GM11168 (cell line): ENCODE results near the gene IYD.
"Not testable (repeated sequence)": the region's sequence is repeated elsewhere in the genome, so short reads cannot be mapped to it uniquely, and the experiment has no call there.

Experiments used
- in situ Hi-C: fragments of 300-500 bp; cut with MboI; formaldehyde crosslinking; loops from one replicate; pipeline ENCODE4 v1.12.0; 2022; ENCODE audit warnings: low sequenced_read_pairs; ENCODE audit not compliant: unreplicated experiment

The IYD gene

GRCh38 chr6:150347845-150348244, 21.0 kb upstream of the IYD start:
- in situ Hi-C loops = no loop called here

DNA sequence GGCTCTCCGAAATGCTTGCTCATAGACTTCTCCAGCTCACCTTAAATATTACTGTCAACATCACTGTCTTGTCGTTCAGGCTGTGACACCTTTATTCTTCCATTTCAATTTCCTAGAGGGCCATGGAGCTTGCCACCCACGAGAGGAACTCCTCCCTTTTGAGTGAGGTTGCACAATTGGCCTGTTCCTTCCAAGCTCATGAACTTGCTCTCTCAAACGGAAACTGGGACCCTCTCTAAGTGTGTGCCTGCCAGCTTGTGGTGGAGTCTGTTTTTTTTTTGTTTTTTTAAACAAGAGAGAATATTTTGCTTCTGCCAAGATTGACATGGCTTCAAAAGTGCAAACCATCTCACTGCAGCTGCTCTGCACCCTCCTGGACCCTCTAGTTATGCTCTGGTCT, 19.3 kb upstream of the IYD start:
- in situ Hi-C loops = no loop called here

- in situ Hi-C loops = no loop called here
These were observed 16.2 kb upstream of the IYD start for GRCh38 chr6:150352321-150353296.

GRCh38 chr6:150353445-150353844, 15.4 kb upstream of the IYD start:
- in situ Hi-C loops = no loop called here

DNA sequence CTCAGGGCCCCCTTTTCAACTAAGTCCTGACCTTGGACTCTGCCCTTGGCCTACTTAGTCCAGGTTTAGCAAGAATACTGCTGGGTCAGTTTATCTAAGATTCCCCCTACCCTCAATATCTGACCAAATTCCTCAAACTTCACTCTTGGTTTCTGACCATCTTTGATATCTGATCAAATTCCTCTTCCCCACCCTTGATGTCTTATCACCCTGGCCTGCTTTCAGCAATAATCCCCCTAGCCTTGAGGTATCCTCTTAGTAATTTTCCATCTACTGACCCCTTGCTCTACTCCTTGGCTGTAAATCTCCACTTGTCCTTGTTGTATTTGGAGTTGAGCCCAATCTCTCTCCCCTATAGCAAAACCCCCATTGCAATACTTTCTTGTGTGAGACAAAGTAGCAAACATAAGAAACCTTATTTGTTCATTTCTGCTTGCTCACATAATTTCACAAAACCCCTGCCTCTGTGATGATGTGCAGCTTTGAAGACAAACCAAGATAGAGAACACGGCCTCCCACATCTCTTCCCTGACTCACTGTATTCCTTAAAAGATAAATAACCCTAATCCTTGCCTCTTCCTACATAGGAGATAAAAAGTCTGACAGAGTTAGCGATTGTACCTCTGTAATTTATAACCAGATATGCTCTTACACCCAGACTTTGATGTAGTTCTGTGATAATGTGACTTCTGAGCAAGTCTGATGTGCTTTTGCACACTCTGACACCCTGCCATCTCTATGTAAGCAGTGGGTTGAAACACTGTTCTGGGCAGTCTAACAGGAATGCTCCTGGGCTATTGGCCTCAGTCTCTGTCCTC, 13.8 kb upstream of the IYD start:
- in situ Hi-C loops = no loop called here

- in situ Hi-C loops = no loop called here
These were observed 12.9 kb upstream of the IYD start for GRCh38 chr6:150355932-150356331.

GRCh38 chr6:150361876-150362275, 6.9 kb upstream of the IYD start:
- in situ Hi-C loops = no loop called here

- in situ Hi-C loops = no loop called here
These were observed 5.1 kb upstream of the IYD start for GRCh38 chr6:150363733-150364132.

DNA sequence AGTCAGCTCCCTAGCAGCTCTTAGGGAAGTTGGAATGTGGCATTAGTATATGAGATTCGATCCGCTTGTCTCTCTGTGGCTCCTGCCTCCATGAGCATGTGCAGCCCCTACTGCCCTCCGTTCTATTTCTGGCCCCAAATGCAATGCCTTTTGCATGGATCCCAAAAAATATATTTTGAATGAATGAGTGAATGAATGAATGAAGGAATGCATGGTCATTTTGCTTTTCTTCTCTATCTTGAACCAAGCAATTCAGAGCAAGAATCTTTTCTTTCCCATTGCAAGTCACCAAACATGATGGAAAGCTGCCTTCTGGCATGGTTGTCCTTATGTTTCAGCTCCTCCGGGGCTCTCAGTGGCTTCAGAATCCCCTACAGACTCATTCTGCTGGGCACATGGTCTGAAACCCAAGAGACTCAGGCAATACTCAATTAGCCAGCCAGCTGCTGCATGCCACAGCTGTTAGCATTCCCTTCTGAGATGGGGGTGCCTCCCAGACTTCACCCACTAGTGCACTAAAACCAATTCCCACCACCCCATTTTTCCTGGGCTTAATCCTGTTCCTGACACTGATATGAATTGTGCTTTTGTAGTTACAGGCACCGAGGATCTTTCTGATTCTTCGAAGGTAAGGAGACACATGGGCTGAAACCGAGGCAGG, 2.6 kb upstream of the IYD start:
- in situ Hi-C loops = no loop called here

DNA sequence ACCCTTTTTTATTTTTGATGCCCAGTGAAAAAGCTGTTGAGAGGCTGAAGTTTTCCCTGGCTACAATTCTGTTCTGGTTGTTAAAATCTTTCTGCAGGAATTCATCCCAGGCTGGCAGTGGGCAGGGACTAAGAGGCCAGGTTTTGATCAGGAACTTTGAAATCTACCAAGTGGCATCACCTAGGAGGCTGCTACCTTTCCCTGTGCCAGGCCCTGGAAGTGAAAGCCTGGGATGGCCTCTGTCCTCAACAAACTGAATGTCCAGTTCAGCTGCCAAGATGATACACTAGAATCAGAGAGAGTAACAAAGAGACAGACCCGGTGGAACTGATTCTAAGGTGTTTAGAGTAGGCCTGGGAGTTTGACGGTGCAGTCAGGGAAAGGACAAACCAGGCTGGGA, 596 bp downstream of the IYD start:
- in situ Hi-C loops = no loop called here

- in situ Hi-C loops = no loop called here
These were observed 1.3 kb downstream of the IYD start for GRCh38 chr6:150370112-150370511.

GRCh38 chr6:150371356-150371755, 2.5 kb downstream of the IYD start:
- in situ Hi-C loops = no loop called here

DNA sequence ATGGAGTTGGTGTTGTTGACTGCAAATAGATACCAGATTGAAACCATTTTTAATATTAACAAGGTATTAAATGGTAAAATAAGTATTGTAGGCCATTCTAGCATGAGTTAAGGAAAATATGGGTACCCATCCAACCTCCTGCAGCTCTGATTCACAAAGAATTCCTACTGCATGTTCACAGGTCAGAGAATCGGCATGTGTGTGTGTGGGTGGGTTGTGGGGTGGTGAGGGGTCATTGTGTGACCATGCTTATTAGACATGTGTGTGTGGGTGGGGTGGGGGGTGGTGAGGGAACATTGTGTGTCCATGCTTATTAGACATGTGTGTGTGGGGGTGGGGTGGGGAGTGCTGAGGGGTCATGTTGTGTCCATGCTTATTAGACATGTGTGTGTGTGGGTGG, 3.2 kb downstream of the IYD start:
- in situ Hi-C loops = no loop called here

DNA sequence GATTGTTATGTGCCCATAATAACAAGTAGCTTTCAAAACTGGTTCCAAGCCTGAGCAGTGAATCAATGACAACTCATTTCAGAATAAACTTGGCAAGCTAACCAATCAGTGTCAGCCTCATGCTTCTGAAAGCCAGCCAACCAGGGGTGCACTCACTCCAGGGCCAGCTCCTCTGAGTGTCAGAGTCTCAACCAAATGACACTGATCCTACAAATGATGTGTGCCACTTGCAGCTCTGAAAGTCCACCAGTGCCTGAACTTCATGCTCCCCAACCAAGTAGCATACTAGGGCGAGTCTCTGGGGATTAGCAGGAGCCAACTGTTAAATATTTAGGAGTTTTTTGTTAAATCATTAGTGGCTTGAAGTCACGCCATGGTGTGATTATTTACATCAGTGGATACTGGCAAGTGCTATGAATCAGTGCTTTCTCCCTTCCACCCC, 4.5 kb downstream of the IYD start:
- in situ Hi-C loops = no loop called here

GRCh38 chr6:150374346-150374745, 5.5 kb downstream of the IYD start:
- in situ Hi-C loops = not testable (repeated sequence)

- in situ Hi-C loops = no loop called here
These were observed 8.5 kb downstream of the IYD start for GRCh38 chr6:150377211-150377781.

DNA sequence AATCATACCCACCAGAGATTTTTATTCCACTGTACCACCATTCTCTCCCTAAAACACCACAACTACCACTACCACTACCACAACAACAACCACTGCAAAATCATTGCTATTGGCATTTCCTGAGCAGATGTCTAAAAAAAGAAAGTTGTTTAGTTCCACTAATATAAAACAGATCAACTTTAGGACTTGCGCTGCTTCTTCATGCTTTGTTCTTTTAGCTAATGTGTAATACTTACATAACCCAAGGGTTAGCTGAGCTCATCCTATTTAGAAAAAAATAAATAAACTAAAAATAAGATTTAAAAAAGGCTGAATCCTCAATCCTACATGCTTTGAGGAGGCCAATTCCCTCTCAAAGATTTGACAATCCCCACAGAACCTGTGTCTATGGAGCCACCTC, 11.4 kb downstream of the IYD start:
- in situ Hi-C loops = no loop called here

- in situ Hi-C loops = no loop called here
These were observed 13.4 kb downstream of the IYD start for GRCh38 chr6:150382171-150382570.

DNA sequence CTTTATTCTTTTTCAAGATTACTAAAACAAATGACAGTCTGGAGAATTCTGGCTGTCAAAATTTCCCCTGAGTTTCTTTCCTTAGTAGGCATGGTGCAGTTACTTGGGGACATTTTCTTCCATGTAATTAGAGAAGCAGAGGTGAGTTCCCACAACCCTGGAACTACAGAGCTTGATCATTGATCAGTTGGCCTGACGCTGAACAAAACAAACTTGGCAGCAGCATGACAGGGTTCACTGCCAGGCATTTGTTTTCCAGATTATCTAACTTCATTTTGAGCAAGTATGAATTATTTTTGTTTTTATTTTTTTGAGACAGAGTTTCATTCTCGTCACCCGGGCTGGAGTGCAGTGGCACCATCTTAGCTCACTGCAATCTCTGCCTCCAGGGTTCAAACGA, 22.6 kb downstream of the IYD start:
- in situ Hi-C loops = no loop called here

DNA sequence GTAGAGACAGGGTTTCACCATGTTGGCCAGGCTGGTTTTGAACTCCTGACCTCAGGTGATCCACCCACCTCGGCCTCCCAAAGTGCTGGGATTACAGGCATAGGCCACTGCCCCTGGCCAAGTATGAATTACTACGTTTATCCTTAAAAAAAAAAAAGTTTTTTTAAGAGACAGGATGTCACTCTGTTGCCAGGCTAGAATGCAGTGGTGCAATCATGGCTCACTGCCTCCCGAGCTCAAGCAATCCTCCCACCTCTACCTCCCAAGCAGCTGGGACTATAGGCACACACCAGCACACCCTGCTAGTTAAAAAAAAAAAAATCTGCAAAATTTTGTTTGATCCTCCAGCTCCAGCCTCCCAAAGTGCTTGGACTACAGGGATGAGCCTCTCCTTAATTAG, 23.1 kb downstream of the IYD start:
- in situ Hi-C loops = no loop called here
